ENCODE measurements around the gene TBC1D8B.

TBC1D8B gene

DNA sequence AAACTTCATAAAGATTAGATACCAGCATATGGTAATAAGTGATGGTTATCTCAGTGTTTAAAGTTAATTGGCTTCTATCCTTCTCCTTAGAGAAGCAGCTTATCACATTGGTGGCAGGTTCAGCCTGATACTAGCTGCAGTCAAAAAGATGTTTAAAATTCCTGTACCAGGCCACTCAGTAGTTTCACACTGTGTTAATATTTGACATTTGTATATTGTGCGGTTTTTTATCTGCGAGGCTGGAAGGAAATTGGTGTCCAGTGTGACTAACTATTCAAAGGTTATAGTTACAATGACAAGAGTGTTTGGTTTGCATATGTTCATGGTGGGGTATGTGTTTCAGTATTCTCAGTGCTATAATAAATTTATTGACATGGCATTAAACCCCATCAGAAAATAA lies 27.5 kb upstream of the TBC1D8B start (continued):
- TF ChIP-seq, protein P1, sequence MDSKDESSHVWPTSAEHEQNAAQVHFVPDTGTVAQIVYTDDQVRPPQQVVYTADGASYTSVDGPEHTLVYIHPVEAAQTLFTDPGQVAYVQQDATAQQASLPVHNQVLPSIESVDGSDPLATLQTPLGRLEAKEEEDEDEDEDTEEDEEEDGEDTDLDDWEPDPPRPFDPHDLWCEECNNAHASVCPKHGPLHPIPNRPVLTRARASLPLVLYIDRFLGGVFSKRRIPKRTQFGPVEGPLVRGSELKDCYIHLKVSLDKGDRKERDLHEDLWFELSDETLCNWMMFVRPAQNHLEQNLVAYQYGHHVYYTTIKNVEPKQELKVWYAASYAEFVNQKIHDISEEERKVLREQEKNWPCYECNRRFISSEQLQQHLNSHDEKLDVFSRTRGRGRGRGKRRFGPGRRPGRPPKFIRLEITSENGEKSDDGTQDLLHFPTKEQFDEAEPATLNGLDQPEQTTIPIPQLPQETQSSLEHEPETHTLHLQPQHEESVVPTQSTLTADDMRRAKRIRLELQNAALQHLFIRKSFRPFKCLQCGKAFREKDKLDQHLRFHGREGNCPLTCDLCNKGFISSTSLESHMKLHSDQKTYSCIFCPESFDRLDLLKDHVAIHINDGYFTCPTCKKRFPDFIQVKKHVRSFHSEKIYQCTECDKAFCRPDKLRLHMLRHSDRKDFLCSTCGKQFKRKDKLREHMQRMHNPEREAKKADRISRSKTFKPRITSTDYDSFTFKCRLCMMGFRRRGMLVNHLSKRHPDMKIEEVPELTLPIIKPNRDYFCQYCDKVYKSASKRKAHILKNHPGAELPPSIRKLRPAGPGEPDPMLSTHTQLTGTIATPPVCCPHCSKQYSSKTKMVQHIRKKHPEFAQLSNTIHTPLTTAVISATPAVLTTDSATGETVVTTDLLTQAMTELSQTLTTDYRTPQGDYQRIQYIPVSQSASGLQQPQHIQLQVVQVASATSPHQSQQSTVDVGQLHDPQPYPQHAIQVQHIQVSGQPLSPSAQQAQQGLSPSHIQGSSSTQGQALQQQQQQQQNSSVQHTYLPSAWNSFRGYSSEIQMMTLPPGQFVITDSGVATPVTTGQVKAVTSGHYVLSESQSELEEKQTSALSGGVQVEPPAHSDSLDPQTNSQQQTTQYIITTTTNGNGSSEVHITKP (tag by site-specific recombination; IDR thresholded peaks at IDR 0.05) = no peak

DNA sequence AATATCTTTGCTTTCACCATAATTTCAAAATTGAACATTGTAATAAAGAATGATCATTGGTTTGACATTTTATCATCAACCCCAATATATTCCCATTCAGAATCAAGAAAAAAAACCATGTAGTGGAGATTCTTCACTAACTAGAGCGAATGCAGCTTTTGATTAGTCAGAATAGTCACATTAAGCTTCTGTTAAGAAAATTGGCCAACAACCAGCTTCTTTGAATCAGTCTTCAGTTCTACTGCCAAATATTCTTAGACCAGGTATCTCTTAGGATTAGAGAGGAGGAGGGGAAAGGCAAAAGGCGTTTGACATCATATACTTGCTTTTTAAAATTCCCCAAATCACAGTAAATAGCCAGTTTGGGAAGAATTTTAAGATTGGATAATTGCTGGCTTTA lies 22.2 kb upstream of the TBC1D8B start:
- no peak overlapping the region for H3K4me3 ChIP-seq (ENCODE audit: low read depth, low read length)
- POLR2A ChIA-PET = no interaction called here
- TF ChIP-seq, protein P1 (tag by site-specific recombination; IDR thresholded peaks at IDR 0.05) = no peak
- TF ChIP-seq ZNF561 (tag by site-specific recombination; IDR thresholded peaks at IDR 0.05; ENCODE audit: borderline replicate concordance) = no peak
- no peak for TF ChIP-seq ZNF585B (tag by site-specific recombination; IDR thresholded peaks at IDR 0.05)
- no peak for TF ChIP-seq GLI4 (tag by site-specific recombination; IDR thresholded peaks at IDR 0.05)
- TF ChIP-seq ZNF391 (tag by site-specific recombination; IDR thresholded peaks at IDR 0.05; ENCODE audit: borderline replicate concordance, low read depth) = no peak
- TF ChIP-seq ZNF23 (tag by site-specific recombination; IDR thresholded peaks at IDR 0.05; ENCODE audit: borderline replicate concordance) = no peak
- no peak for TF ChIP-seq HOXD13 (CRISPR knock-in tag; IDR thresholded peaks at IDR 0.05; ENCODE audit: borderline replicate concordance)
- TF ChIP-seq BCL11A (tag by site-specific recombination; IDR thresholded peaks at IDR 0.05; ENCODE audit: low read depth) = no peak
- no peak for TF ChIP-seq ZNF239 (tag by site-specific recombination; IDR thresholded peaks at IDR 0.05)
- no peak for TF ChIP-seq ZNF571 (tag by site-specific recombination; IDR thresholded peaks at IDR 0.05)
- TF ChIP-seq ZFHX2 (tag by site-specific recombination; conservative IDR thresholded peaks at IDR 0.05) = no peak
- TF ChIP-seq KLF7 (tag by site-specific recombination; IDR thresholded peaks at IDR 0.05; ENCODE audit: borderline replicate concordance) = no peak
- no peak for TF ChIP-seq ZNF768 (tag by site-specific recombination; IDR thresholded peaks at IDR 0.05)
- TF ChIP-seq ZNF274 (IDR thresholded peaks at IDR 0.05; ENCODE audit: low read length) = no peak
- no peak for TF ChIP-seq ZNF274 (tag by site-specific recombination; IDR thresholded peaks at IDR 0.05; ENCODE audit: borderline replicate concordance)
- TF ChIP-seq ZNF266 (tag by site-specific recombination; IDR thresholded peaks at IDR 0.05; ENCODE audit: low read depth) = no peak
- TF ChIP-seq ZNF433 (tag by site-specific recombination; IDR thresholded peaks at IDR 0.05; ENCODE audit: low read depth) = no peak
- TF ChIP-seq, protein P2, sequence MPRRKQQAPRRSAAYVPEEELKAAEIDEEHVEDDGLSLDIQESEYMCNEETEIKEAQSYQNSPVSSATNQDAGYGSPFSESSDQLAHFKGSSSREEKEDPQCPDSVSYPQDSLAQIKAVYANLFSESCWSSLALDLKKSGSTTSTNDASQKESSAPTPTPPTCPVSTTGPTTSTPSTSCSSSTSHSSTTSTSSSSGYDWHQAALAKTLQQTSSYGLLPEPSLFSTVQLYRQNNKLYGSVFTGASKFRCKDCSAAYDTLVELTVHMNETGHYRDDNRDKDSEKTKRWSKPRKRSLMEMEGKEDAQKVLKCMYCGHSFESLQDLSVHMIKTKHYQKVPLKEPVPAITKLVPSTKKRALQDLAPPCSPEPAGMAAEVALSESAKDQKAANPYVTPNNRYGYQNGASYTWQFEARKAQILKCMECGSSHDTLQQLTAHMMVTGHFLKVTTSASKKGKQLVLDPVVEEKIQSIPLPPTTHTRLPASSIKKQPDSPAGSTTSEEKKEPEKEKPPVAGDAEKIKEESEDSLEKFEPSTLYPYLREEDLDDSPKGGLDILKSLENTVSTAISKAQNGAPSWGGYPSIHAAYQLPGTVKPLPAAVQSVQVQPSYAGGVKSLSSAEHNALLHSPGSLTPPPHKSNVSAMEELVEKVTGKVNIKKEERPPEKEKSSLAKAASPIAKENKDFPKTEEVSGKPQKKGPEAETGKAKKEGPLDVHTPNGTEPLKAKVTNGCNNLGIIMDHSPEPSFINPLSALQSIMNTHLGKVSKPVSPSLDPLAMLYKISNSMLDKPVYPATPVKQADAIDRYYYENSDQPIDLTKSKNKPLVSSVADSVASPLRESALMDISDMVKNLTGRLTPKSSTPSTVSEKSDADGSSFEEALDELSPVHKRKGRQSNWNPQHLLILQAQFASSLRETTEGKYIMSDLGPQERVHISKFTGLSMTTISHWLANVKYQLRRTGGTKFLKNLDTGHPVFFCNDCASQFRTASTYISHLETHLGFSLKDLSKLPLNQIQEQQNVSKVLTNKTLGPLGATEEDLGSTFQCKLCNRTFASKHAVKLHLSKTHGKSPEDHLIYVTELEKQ (tag by site-specific recombination; IDR thresholded peaks at IDR 0.05; ENCODE audit: borderline replicate concordance) = no peak
- TF ChIP-seq, protein P3, sequence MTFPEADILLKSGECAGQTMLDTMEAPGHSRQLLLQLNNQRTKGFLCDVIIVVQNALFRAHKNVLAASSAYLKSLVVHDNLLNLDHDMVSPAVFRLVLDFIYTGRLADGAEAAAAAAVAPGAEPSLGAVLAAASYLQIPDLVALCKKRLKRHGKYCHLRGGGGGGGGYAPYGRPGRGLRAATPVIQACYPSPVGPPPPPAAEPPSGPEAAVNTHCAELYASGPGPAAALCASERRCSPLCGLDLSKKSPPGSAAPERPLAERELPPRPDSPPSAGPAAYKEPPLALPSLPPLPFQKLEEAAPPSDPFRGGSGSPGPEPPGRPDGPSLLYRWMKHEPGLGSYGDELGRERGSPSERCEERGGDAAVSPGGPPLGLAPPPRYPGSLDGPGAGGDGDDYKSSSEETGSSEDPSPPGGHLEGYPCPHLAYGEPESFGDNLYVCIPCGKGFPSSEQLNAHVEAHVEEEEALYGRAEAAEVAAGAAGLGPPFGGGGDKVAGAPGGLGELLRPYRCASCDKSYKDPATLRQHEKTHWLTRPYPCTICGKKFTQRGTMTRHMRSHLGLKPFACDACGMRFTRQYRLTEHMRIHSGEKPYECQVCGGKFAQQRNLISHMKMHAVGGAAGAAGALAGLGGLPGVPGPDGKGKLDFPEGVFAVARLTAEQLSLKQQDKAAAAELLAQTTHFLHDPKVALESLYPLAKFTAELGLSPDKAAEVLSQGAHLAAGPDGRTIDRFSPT (tag by site-specific recombination; IDR thresholded peaks at IDR 0.05) = no peak
- H3K27ac ChIP-seq (ENCODE audit: extremely low read depth, low read depth, low read length) = no peak overlapping the region
- H3K4me1 ChIP-seq (ENCODE audit: control insufficient read depth, insufficient read depth, low read length) = peaks cover 4% of the 10 kb centered on the region; the same call in 1 of the 2 replicates
- CTCF ChIA-PET = no interaction called here
- H3K36me3 ChIP-seq (ENCODE audit: control insufficient read depth in 2 of 2, insufficient read depth in 1 of 2, low read length in 2 of 2) = no peaks in the 10 kb centered on the region
- H3K9me3 ChIP-seq (ENCODE audit: control insufficient read depth, insufficient read depth, low read depth, low read length) = no peaks in the 10 kb centered on the region
